NCI-H82 (cell line): Measurements from ENCODE around the gene TNFRSF14.
"Not testable (repeated sequence)": the region's sequence is repeated elsewhere in the genome, so short reads cannot be mapped to it uniquely, and the experiment has no call there.

Source experiments
- DNase-seq: peaks from one replicate; lab custom pipeline; 2025; lab: John Stamatoyannopoulos, UW

Gene TNFRSF14

GRCh38 chr1:2539312-2539907 is 16.8 kb upstream of the TNFRSF14 start:
- peak; percentile 57 for DNase-seq

- DNase-seq, result peak; percentile 80
These were observed 15.2 kb upstream of the TNFRSF14 start for GRCh38 chr1:2540816-2541492.

- no peak for DNase-seq
These were observed 14.4 kb upstream of the TNFRSF14 start for GRCh38 chr1:2541619-2542245.

- DNase-seq, result no peak
These were observed 13.8 kb upstream of the TNFRSF14 start for GRCh38 chr1:2542246-2542915.

GRCh38 chr1:2543543-2544092 is 12.6 kb upstream of the TNFRSF14 start:
- DNase-seq, result peak; percentile 76

GRCh38 chr1:2544093-2544874 is 11.9 kb upstream of the TNFRSF14 start:
- DNase-seq, result no peak

GRCh38 chr1:2544875-2545640 is 11.1 kb upstream of the TNFRSF14 start:
- peak; percentile 81 for DNase-seq

- DNase-seq, result peak; percentile 98
These were observed 10.2 kb upstream of the TNFRSF14 start for GRCh38 chr1:2545754-2546514.

- DNase-seq, result peak; percentile 92
These were observed 9.5 kb upstream of the TNFRSF14 start for GRCh38 chr1:2546515-2547209.

- no peak for DNase-seq
These were observed 8.7 kb upstream of the TNFRSF14 start for GRCh38 chr1:2547210-2548067.

- peak; percentile 83 for DNase-seq
These were observed 8.0 kb upstream of the TNFRSF14 start for GRCh38 chr1:2548068-2548589.

- DNase-seq, result not testable (repeated sequence)
These were observed 6.7 kb upstream of the TNFRSF14 start for GRCh38 chr1:2549367-2550029.

GRCh38 chr1:2550309-2550861 is 5.8 kb upstream of the TNFRSF14 start:
- not testable (repeated sequence) for DNase-seq

GRCh38 chr1:2551544-2551943 is 4.6 kb upstream of the TNFRSF14 start:
- not testable (repeated sequence) for DNase-seq

- DNase-seq, result no peak
These were observed 4.0 kb upstream of the TNFRSF14 start for GRCh38 chr1:2552189-2552588.

- not testable (repeated sequence) for DNase-seq
These were observed 3.1 kb upstream of the TNFRSF14 start for GRCh38 chr1:2553076-2553475.

- DNase-seq, result no peak
These were observed 2.1 kb upstream of the TNFRSF14 start for GRCh38 chr1:2553871-2554620.
